ENCODE results near the gene GAK. TPM values are rescaled to one million over a fixed set of nuclear protein-coding genes. Genes with fewer than 3 reads are reported as not detected.

Gene GAK
- total RNA-seq, 1 experiment from 2014 or later, result 86.6 TPM

GRCh38 chr4:957231-957580 is 25.1 kb upstream of the GAK start:
- ChIA-PET CTCF (no interaction called here), POLR2A (interaction anchor here (0.6 kb wide), 1 partner anchor 11 kb away, joined by 5 read pairs; no protein-coding TSS in a partner anchor)
- no peaks in the 10 kb centered on the region for H3K4me1 ChIP-seq (ENCODE audit: control insufficient read depth, insufficient read depth, low read length)
- ATAC-seq (no peak), DNase-seq (ENCODE audit: low read depth, low spot score) (no peak)
- in situ Hi-C loops (cut with HindIII; ENCODE audit: low pct_unique_long_range_greater_than_20kb, low sequenced_read_pairs), result no loop called here
- H3K9me3 ChIP-seq (ENCODE audit: control insufficient read depth, insufficient read depth, low read depth, low read length), result no peaks in the 10 kb centered on the region
- H3K27ac ChIP-seq (ENCODE audit: low read length), result no peak overlapping the region
- no peak for TF ChIP-seq SIN3A (IDR thresholded peaks at IDR 0.05; ENCODE audit: borderline replicate concordance, insufficient read depth, low read depth, low read length)
- no peak for TF ChIP-seq POLR2AphosphoS5 (IDR thresholded peaks at IDR 0.05; ENCODE audit: low read depth, low read length)
- no peak for TF ChIP-seq CTCF (IDR thresholded peaks at IDR 0.05)
- no peak for TF ChIP-seq TCF7L2 (IDR thresholded peaks at IDR 0.05; ENCODE audit: low read depth, low read length)
- TF ChIP-seq REST (IDR thresholded peaks at IDR 0.05; ENCODE audit: insufficient read depth in 1 of 2, low read depth in 2 of 2, low read length in 1 of 2), result no peak
- H3K4me3 ChIP-seq (ENCODE audit: low read depth in 2 of 2, low read length in 2 of 2), result no peak overlapping the region
- intact Hi-C loops (cut with micrococcal nuclease; ENCODE audit: unreplicated experiment), result no loop called here
- H3K27me3 ChIP-seq (ENCODE audit: control insufficient read depth, insufficient read depth, low read length), result no peaks in the 10 kb centered on the region
- no TSS peak for BruUV-seq (replicated peaks)
- H3K36me3 ChIP-seq (ENCODE audit: control insufficient read depth, insufficient read depth, low read length), result no peaks in the 10 kb centered on the region

GRCh38 chr4:956531-957230 is 24.6 kb upstream of the GAK start:
- BruUV-seq (replicated peaks), result no TSS peak
- no peak for DNase-seq (ENCODE audit: low read depth, low spot score)
- intact Hi-C loops (cut with micrococcal nuclease; ENCODE audit: unreplicated experiment), result no loop called here

GRCh38 chr4:955931-956381 is 23.8 kb upstream of the GAK start:
- intact Hi-C loops (cut with micrococcal nuclease; ENCODE audit: unreplicated experiment), result no loop called here
- Histone ChIP-seq H3K27ac (ENCODE audit: low read length) (no peak overlapping the region), H3K9me3 (ENCODE audit: control insufficient read depth, insufficient read depth, low read depth, low read length) (no peaks in the 10 kb centered on the region), H3K4me3 (ENCODE audit: low read depth in 2 of 2, low read length in 2 of 2) (no peak overlapping the region), H3K4me1 (ENCODE audit: control insufficient read depth, insufficient read depth, low read length) (no peaks in the 10 kb centered on the region), H3K36me3 (ENCODE audit: control insufficient read depth, insufficient read depth, low read length) (no peaks in the 10 kb centered on the region), H3K27me3 (ENCODE audit: control insufficient read depth, insufficient read depth, low read length) (no peaks in the 10 kb centered on the region)
- DNase-seq (ENCODE audit: low read depth, low spot score) (no peak), ATAC-seq (no peak)
- ChIA-PET POLR2A (no interaction called here), CTCF (no interaction called here)
- TF ChIP-seq POLR2AphosphoS5 (IDR thresholded peaks at IDR 0.05; ENCODE audit: low read depth, low read length) (no peak), CTCF (IDR thresholded peaks at IDR 0.05) (no peak), SIN3A (IDR thresholded peaks at IDR 0.05; ENCODE audit: borderline replicate concordance, insufficient read depth, low read depth, low read length) (no peak), TCF7L2 (IDR thresholded peaks at IDR 0.05; ENCODE audit: low read depth, low read length) (no peak)
- in situ Hi-C loops (cut with HindIII; ENCODE audit: low pct_unique_long_range_greater_than_20kb, low sequenced_read_pairs), result no loop called here
- BruUV-seq (replicated peaks), result no TSS peak

More at GRCh38 chr4:956531-957230, 24.6 kb upstream of the GAK start:
- Histone ChIP-seq H3K36me3 (ENCODE audit: control insufficient read depth, insufficient read depth, low read length) (no peaks in the 10 kb centered on the region), H3K4me3 (ENCODE audit: low read depth in 2 of 2, low read length in 2 of 2) (no peak overlapping the region), H3K4me1 (ENCODE audit: control insufficient read depth, insufficient read depth, low read length) (no peaks in the 10 kb centered on the region), H3K27ac (ENCODE audit: low read length) (no peak overlapping the region), H3K9me3 (ENCODE audit: control insufficient read depth, insufficient read depth, low read depth, low read length) (no peaks in the 10 kb centered on the region), H3K27me3 (ENCODE audit: control insufficient read depth, insufficient read depth, low read length) (no peaks in the 10 kb centered on the region)
- in situ Hi-C loops (cut with HindIII; ENCODE audit: low pct_unique_long_range_greater_than_20kb, low sequenced_read_pairs), result no loop called here
- CTCF ChIA-PET, result no interaction called here
- POLR2A ChIA-PET, result interaction anchor here (0.6 kb wide), 1 partner anchor 10 kb away, joined by 5 read pairs; no protein-coding TSS in a partner anchor
- TF ChIP-seq POLR2AphosphoS5 (IDR thresholded peaks at IDR 0.05; ENCODE audit: low read depth, low read length), result no peak
- ATAC-seq, result no peak

Data from Panc1 (cell line).